Measurements from ENCODE around the gene ARFIP2. TPM values are rescaled to one million over a fixed set of nuclear protein-coding genes. Genes with fewer than 3 reads are reported as not detected.

The ARFIP2 gene
- total RNA-seq, 1 experiment from 2014 or later, result 53.1 TPM

- H3K36me3 Mint-ChIP-seq, result no peaks in the 10 kb centered on the region
- no peaks in the 10 kb centered on the region for H3K9me3 Mint-ChIP-seq
- ChIA-PET POLR2A (interaction anchor here (1.0 to 1.2 kb wide), 3 partner anchors 24 to 64 kb away, joined by 3 read pairs; partner anchors contain the start of gene APBB1), CTCF (interaction anchor here (0.6 to 12.2 kb wide), 61 partner anchors 9 to 312 kb away, joined by 3 to 342 read pairs (median 5); partner anchors contain the start of genes APBB1, ARFIP2, DNHD1 and FHIP1B)
- H3K4me3 Mint-ChIP-seq, result no peak overlapping the region
- ATAC-seq (peak; percentile 90), DNase-seq (ENCODE audit: low spot score) (peak; percentile 68)
- H3K4me1 Mint-ChIP-seq, result no peaks in the 10 kb centered on the region
- no peaks in the 10 kb centered on the region for H3K27me3 Mint-ChIP-seq (ENCODE audit: low read depth)
- TF ChIP-seq TEAD1 (CRISPR knock-in tag; IDR thresholded peaks at IDR 0.05), result no peak
- TF ChIP-seq, protein P1, sequence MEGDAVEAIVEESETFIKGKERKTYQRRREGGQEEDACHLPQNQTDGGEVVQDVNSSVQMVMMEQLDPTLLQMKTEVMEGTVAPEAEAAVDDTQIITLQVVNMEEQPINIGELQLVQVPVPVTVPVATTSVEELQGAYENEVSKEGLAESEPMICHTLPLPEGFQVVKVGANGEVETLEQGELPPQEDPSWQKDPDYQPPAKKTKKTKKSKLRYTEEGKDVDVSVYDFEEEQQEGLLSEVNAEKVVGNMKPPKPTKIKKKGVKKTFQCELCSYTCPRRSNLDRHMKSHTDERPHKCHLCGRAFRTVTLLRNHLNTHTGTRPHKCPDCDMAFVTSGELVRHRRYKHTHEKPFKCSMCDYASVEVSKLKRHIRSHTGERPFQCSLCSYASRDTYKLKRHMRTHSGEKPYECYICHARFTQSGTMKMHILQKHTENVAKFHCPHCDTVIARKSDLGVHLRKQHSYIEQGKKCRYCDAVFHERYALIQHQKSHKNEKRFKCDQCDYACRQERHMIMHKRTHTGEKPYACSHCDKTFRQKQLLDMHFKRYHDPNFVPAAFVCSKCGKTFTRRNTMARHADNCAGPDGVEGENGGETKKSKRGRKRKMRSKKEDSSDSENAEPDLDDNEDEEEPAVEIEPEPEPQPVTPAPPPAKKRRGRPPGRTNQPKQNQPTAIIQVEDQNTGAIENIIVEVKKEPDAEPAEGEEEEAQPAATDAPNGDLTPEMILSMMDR (IDR thresholded peaks at IDR 0.05), result peak; percentile 80
- H3K27ac Mint-ChIP-seq, result no peak overlapping the region
These were observed 37.7 kb downstream of the ARFIP2 start for GRCh38 chr11:6443269-6444003.

GRCh38 chr11:6442441-6442840 is 38.7 kb downstream of the ARFIP2 start:
- POLR2A ChIA-PET, result no interaction called here
- H3K4me1 Mint-ChIP-seq, result no peaks in the 10 kb centered on the region
- TF ChIP-seq HMGA2 (CRISPR knock-in tag; IDR thresholded peaks at IDR 0.05) (no peak), ZNF219 (CRISPR knock-in tag; IDR thresholded peaks at IDR 0.05; ENCODE audit: borderline replicate concordance) (no peak), NFE2L1 (CRISPR knock-in tag; IDR thresholded peaks at IDR 0.05) (no peak)
- TF ChIP-seq, protein P1 (IDR thresholded peaks at IDR 0.05), result no peak
- CTCF ChIA-PET, result interaction anchor here (1.6 to 12.2 kb wide), 8 partner anchors 12 to 162 kb away, joined by 4 to 342 read pairs (median 22); partner anchors contain the start of gene TRIM3
- H3K27me3 Mint-ChIP-seq (ENCODE audit: low read depth), result no peaks in the 10 kb centered on the region
- no peak overlapping the region for H3K27ac Mint-ChIP-seq
- H3K4me3 Mint-ChIP-seq, result no peak overlapping the region
- no peaks in the 10 kb centered on the region for H3K36me3 Mint-ChIP-seq
- ATAC-seq (no peak), DNase-seq (ENCODE audit: low spot score) (no peak)
- no peaks in the 10 kb centered on the region for H3K9me3 Mint-ChIP-seq

DNA sequence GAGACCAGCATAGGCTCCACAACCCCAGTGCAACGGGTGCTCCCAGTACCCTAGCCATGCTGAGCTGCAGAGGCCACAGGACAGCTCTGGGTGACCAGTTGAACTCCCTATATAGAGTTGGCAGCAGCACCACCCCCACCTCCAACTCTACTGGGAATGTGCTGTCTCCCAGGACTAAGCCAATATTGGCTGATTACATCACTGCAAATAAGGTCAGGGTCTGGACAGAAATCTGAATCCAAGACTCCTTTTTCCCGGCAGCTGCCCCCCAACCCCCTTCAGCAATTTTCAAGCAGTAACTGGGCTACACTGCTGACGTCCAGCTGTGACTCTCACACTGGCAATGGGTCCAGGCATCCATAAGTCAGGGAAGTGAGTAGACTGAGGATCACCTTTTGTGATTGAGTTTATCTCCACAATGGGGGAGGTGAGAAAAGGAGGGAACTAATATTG is 40.2 kb downstream of the ARFIP2 start, which contains the start of gene HPX:
TSS of gene HPX (minus strand) at position 82 of the 453 bp plus-strand sequence. CDS start at position 58, 24 bp downstream.
- no peaks in the 10 kb centered on the region for H3K36me3 Mint-ChIP-seq
- ChIA-PET POLR2A (no interaction called here), CTCF (interaction anchor here (0.7 to 12.2 kb wide), 5 partner anchors 51 to 87 kb away, joined by 3 to 342 read pairs (median 4); partner anchors contain the start of gene SMPD1)
- ATAC-seq (no peak), DNase-seq (ENCODE audit: low spot score) (no peak)
- no peak within 1 kb of the TSS for H3K27ac Mint-ChIP-seq
- H3K9me3 Mint-ChIP-seq, result no peaks in the 10 kb centered on the region
- TF ChIP-seq GABPB1 (CRISPR knock-in tag; IDR thresholded peaks at IDR 0.05) (peak; percentile 72), NFYB (CRISPR knock-in tag; conservative IDR thresholded peaks at IDR 0.05; ENCODE audit: low read depth) (no peak)
- no peak within 1 kb of the TSS for H3K4me3 Mint-ChIP-seq
- H3K27me3 Mint-ChIP-seq (ENCODE audit: low read depth), result no peaks in the 10 kb centered on the region
- no peaks in the 10 kb centered on the region for H3K4me1 Mint-ChIP-seq

DNA sequence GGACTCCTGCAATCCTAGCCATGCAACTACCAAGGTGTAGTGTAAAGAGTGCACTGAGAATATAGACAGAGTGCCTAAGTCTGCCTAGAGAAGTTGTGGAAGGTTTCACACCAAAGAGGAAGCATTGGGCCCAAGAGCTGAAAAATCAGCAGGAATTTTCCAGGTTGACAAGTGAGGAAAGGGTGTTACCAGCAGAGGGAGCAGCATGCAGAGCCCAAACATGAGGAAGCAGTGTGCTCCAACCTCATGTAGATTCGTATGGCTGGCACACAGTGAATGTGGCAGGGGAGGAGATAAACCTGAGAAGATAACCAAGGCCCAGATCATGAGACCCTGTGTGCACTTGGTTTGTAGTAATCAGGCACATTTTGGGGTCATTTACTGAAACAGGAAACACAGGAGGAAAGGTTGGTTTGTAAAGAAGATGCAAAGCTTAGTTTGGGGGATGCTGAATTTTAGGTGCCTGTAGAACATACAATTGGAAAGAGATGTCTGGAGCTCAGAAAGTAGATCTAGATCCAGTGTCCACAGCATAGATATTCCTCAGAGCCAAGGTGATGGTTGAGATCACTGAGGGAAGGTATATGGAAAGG is 42.1 kb downstream of the ARFIP2 start:
- ChIA-PET POLR2A (interaction anchor here (0.9 kb wide), 1 partner anchor 11 kb away, joined by 3 read pairs; no protein-coding TSS in a partner anchor), CTCF (interaction anchor here (0.6 to 12.2 kb wide), 37 partner anchors 8 to 267 kb away, joined by 3 to 342 read pairs (median 4); partner anchors contain the start of genes APBB1, ARFIP2, DNHD1 and SMPD1)
- ATAC-seq (peak; percentile 72), DNase-seq (ENCODE audit: low spot score) (peak; percentile 58)
- no peaks in the 10 kb centered on the region for H3K9me3 Mint-ChIP-seq
- H3K36me3 Mint-ChIP-seq, result no peaks in the 10 kb centered on the region
- no peak overlapping the region for H3K4me3 Mint-ChIP-seq
- H3K27me3 Mint-ChIP-seq (ENCODE audit: low read depth), result no peaks in the 10 kb centered on the region
- no peaks in the 10 kb centered on the region for H3K4me1 Mint-ChIP-seq
- no peak overlapping the region for H3K27ac Mint-ChIP-seq
- no peak for TF ChIP-seq SMAD3 (CRISPR knock-in tag; IDR thresholded peaks at IDR 0.05; ENCODE audit: borderline replicate concordance)
- TF ChIP-seq, protein P1 (IDR thresholded peaks at IDR 0.05), result peak; percentile 42; the same call in 1 of the 2 replicates
- TF ChIP-seq JAZF1 (CRISPR knock-in tag; IDR thresholded peaks at IDR 0.05), result no peak
- no peak for TF ChIP-seq GTF2I (CRISPR knock-in tag; conservative IDR thresholded peaks at IDR 0.05)
